ENCODE data around the gene ADAM12.

ADAM12 gene

GRCh38 chr10:126070476-126071215, 317.6 kb downstream of the ADAM12 start:
- H3K27ac ChIP-seq (ENCODE audit: low read length): no peak overlapping the region
- no peak overlapping the region for H3K4me3 ChIP-seq (ENCODE audit: low read depth in 1 of 2, low read length in 2 of 2)
- no peak overlapping the region for H3K9ac ChIP-seq (ENCODE audit: low read depth, low read length)
- no peak for TF ChIP-seq EZH2 (IDR thresholded peaks at IDR 0.05; ENCODE audit: borderline replicate concordance, low read depth, low read length, severe bottlenecking)
- TF ChIP-seq CTCF (IDR thresholded peaks at IDR 0.05; ENCODE audit: borderline replicate concordance, extremely low read depth, low read length, poor library complexity, severe bottlenecking): no peak
- no peak for DNase-seq
- H4K20me1 ChIP-seq (ENCODE audit: insufficient read depth, low read length): no peaks in the 10 kb centered on the region; the same call in 1 of the 2 replicates
- peaks cover 2% of the 10 kb centered on the region for H3K27me3 ChIP-seq (ENCODE audit: insufficient read depth, low read length, poor library complexity)
- H3K79me2 ChIP-seq (ENCODE audit: insufficient read depth, low read length): no peaks in the 10 kb centered on the region
- H2AFZ ChIP-seq (ENCODE audit: low read depth, low read length): no peak overlapping the region
- no peaks in the 10 kb centered on the region for H3K36me3 ChIP-seq (ENCODE audit: insufficient read depth, low read length)
- ATAC-seq (ENCODE audit: insufficient read depth, low read depth): no peak
- H3K9me3 ChIP-seq (ENCODE audit: insufficient read depth, low read length, severe bottlenecking): no peaks in the 10 kb centered on the region
- no peak overlapping the region for H3K4me2 ChIP-seq (ENCODE audit: insufficient read depth, low read length)
- H3K4me1 ChIP-seq (ENCODE audit: insufficient read depth, low read length): no peaks in the 10 kb centered on the region

GRCh38 chr10:126068322-126068721, 320.0 kb downstream of the ADAM12 start:
- DNase-seq (no peak), ATAC-seq (ENCODE audit: insufficient read depth, low read depth) (no peak)
- Histone ChIP-seq H3K9ac (ENCODE audit: low read depth, low read length) (no peak overlapping the region), H2AFZ (ENCODE audit: low read depth, low read length) (no peak overlapping the region), H4K20me1 (ENCODE audit: insufficient read depth, low read length) (no peaks in the 10 kb centered on the region; the same call in 1 of the 2 replicates), H3K27me3 (ENCODE audit: insufficient read depth, low read length, poor library complexity) (peaks cover 2% of the 10 kb centered on the region), H3K27ac (ENCODE audit: low read length) (no peak overlapping the region), H3K4me3 (ENCODE audit: low read depth in 1 of 2, low read length in 2 of 2) (no peak overlapping the region), H3K9me3 (ENCODE audit: insufficient read depth, low read length, severe bottlenecking) (no peaks in the 10 kb centered on the region), H3K4me2 (ENCODE audit: insufficient read depth, low read length) (no peak overlapping the region), H3K4me1 (ENCODE audit: insufficient read depth, low read length) (no peaks in the 10 kb centered on the region), H3K79me2 (ENCODE audit: insufficient read depth, low read length) (no peaks in the 10 kb centered on the region), H3K36me3 (ENCODE audit: insufficient read depth, low read length) (no peaks in the 10 kb centered on the region)
- TF ChIP-seq EZH2 (IDR thresholded peaks at IDR 0.05; ENCODE audit: borderline replicate concordance, low read depth, low read length, severe bottlenecking): no peak
- no peak for TF ChIP-seq CTCF (IDR thresholded peaks at IDR 0.05; ENCODE audit: borderline replicate concordance, extremely low read depth, low read length, poor library complexity, severe bottlenecking)

GRCh38 chr10:126066456-126066855, 321.8 kb downstream of the ADAM12 start:
- TF ChIP-seq CTCF (IDR thresholded peaks at IDR 0.05; ENCODE audit: borderline replicate concordance, extremely low read depth, low read length, poor library complexity, severe bottlenecking): no peak
- no peak for TF ChIP-seq EZH2 (IDR thresholded peaks at IDR 0.05; ENCODE audit: borderline replicate concordance, low read depth, low read length, severe bottlenecking)
- ATAC-seq (ENCODE audit: insufficient read depth, low read depth) (no peak), DNase-seq (no peak)
- Histone ChIP-seq H4K20me1 (ENCODE audit: insufficient read depth, low read length) (no peaks in the 10 kb centered on the region), H3K4me2 (ENCODE audit: insufficient read depth, low read length) (no peak overlapping the region), H2AFZ (ENCODE audit: low read depth, low read length) (no peak overlapping the region), H3K27me3 (ENCODE audit: insufficient read depth, low read length, poor library complexity) (no peaks in the 10 kb centered on the region), H3K36me3 (ENCODE audit: insufficient read depth, low read length) (no peaks in the 10 kb centered on the region), H3K79me2 (ENCODE audit: insufficient read depth, low read length) (no peaks in the 10 kb centered on the region), H3K4me1 (ENCODE audit: insufficient read depth, low read length) (no peaks in the 10 kb centered on the region), H3K9ac (ENCODE audit: low read depth, low read length) (no peak overlapping the region), H3K27ac (ENCODE audit: low read length) (no peak overlapping the region), H3K4me3 (ENCODE audit: low read depth in 1 of 2, low read length in 2 of 2) (no peak overlapping the region), H3K9me3 (ENCODE audit: insufficient read depth, low read length, severe bottlenecking) (no peaks in the 10 kb centered on the region)
